HEK293 (cell line): Measurements from ENCODE around the gene ARHGEF11.

Experiments used
- CTCF ChIA-PET: fragments of 350-600 bp; formaldehyde crosslinking; extraction: SDS; loops from one replicate; lab custom pipeline; 2021; ENCODE audit warnings: antibody characterized with exemption; lab: Yijun Ruan, JAX
- POLR2A ChIA-PET: fragments of 300-600 bp; formaldehyde crosslinking; extraction: SDS; loops from one replicate; lab custom pipeline; 2020; ENCODE audit warnings: antibody characterized with exemption, inconsistent platforms; lab: Yijun Ruan, JAX
- H3K27ac ChIP-seq: fragments of 200-500 bp; sonication (Bioruptor generic); 2 replicates; pipeline ENCODE4 v1.5.1; 2014; ENCODE audit warnings: low read depth, low read length, control low read depth, inconsistent platforms; ENCODE audit errors: extremely low read depth
- H3K36me3 ChIP-seq, 2 experiments: fragments of 200-500 bp in 1 of 2; sonication (Bioruptor generic) in 1 of 2; 1 replicate in 1 of 2; 2 replicates in 1 of 2; pipeline ENCODE4 v1.5.1; 2014 to 2017; ENCODE audit warnings: inconsistent platforms in 2 of 2, low read length in 2 of 2; ENCODE audit not compliant: control insufficient read depth in 2 of 2, insufficient read depth in 1 of 2
- H3K4me1 ChIP-seq: fragments of 200-500 bp; sonication (Bioruptor generic); 2 replicates; pipeline ENCODE4 v1.5.1; 2014; ENCODE audit warnings: mild to moderate bottlenecking, low read length, inconsistent platforms; ENCODE audit not compliant: control insufficient read depth, insufficient read depth
- H3K4me3 ChIP-seq: 2 replicates; pipeline ENCODE4 v1.5.1; 2011; ENCODE audit warnings: low read depth, mild to moderate bottlenecking, control low read depth, low read length, moderate library complexity
- H3K9me3 ChIP-seq: fragments of 200-500 bp; sonication (Bioruptor generic); 2 replicates; pipeline ENCODE4 v1.5.1; 2014; ENCODE audit warnings: low read depth, low read length, inconsistent platforms; ENCODE audit not compliant: control insufficient read depth, insufficient read depth
- HIC1 ChIP-seq: fragments of 450-650 bp; formaldehyde crosslinking; IDR thresholded peaks from 2 replicates; pipeline ENCODE4 v1.5.1; 2016; ENCODE audit warnings: missing biosample characterization, missing genetic modification characterization
- KLF16 ChIP-seq: fragments of 450-650 bp; formaldehyde crosslinking; IDR thresholded peaks from 2 replicates; pipeline ENCODE4 v1.5.1; 2017; ENCODE audit warnings: missing biosample characterization, missing genetic modification characterization
- PBX3 ChIP-seq: sonication (generic); formaldehyde crosslinking; IDR thresholded peaks from 2 replicates; pipeline ENCODE4 v1.8.1; 2022; ENCODE audit warnings: mild to moderate bottlenecking, moderate library complexity, missing genetic modification reagents
- PRDM1 ChIP-seq: fragments of 450-650 bp; formaldehyde crosslinking; IDR thresholded peaks from 2 replicates; pipeline ENCODE4; 2016; ENCODE audit warnings: missing biosample characterization, missing genetic modification characterization
- ZBTB21 ChIP-seq: fragments of 450-650 bp; formaldehyde crosslinking; IDR thresholded peaks from 2 replicates; pipeline ENCODE4 v1.5.1; 2017; ENCODE audit warnings: missing biosample characterization, missing genetic modification characterization
- ZBTB6 ChIP-seq: fragments of 450-650 bp; formaldehyde crosslinking; IDR thresholded peaks from 2 replicates; pipeline ENCODE4 v1.5.1; 2017; ENCODE audit warnings: missing biosample characterization, missing genetic modification characterization
- ZFP41 ChIP-seq: fragments of 450-650 bp; formaldehyde crosslinking; IDR thresholded peaks from 2 replicates; pipeline ENCODE4 v1.5.1; 2016; ENCODE audit warnings: missing biosample characterization, missing genetic modification characterization, borderline replicate concordance
- ZFP69B ChIP-seq: fragments of 450-650 bp; formaldehyde crosslinking; IDR thresholded peaks from 2 replicates; pipeline ENCODE4 v1.5.1; 2016; ENCODE audit warnings: missing biosample characterization, missing genetic modification characterization
- ZNF10 ChIP-seq: fragments of 450-650 bp; formaldehyde crosslinking; IDR thresholded peaks from 2 replicates; pipeline ENCODE4 v1.5.1; 2017; ENCODE audit warnings: missing biosample characterization, missing genetic modification characterization
- ZNF112 ChIP-seq: fragments of 450-650 bp; formaldehyde crosslinking; IDR thresholded peaks from 2 replicates; pipeline ENCODE4 v1.5.0; 2017; ENCODE audit warnings: missing biosample characterization, missing genetic modification characterization
- ZNF148 ChIP-seq: fragments of 450-650 bp; formaldehyde crosslinking; IDR thresholded peaks from 2 replicates; pipeline ENCODE4 v1.5.0; 2017; ENCODE audit warnings: missing biosample characterization, missing genetic modification characterization, borderline replicate concordance
- ZNF362 ChIP-seq: fragments of 450-650 bp; formaldehyde crosslinking; IDR thresholded peaks from 2 replicates; pipeline ENCODE4 v1.5.1; 2016; ENCODE audit warnings: missing biosample characterization, missing genetic modification characterization
- ZNF366 ChIP-seq: fragments of 450-650 bp; formaldehyde crosslinking; conservative IDR thresholded peaks from 2 replicates; pipeline ENCODE4 v1.5.1; 2016; ENCODE audit warnings: missing biosample characterization, missing genetic modification characterization
- ZNF391 ChIP-seq: fragments of 450-650 bp; formaldehyde crosslinking; IDR thresholded peaks from 2 replicates; pipeline ENCODE4 v1.5.1; 2016; ENCODE audit warnings: low read depth, missing biosample characterization, missing genetic modification characterization, borderline replicate concordance
- ZNF510 ChIP-seq: fragments of 450-650 bp; formaldehyde crosslinking; IDR thresholded peaks from 2 replicates; pipeline ENCODE4 v1.5.1; 2018; ENCODE audit warnings: mild to moderate bottlenecking, missing genetic modification characterization, missing biosample characterization; ENCODE audit not compliant: insufficient replicate concordance
- ZNF548 ChIP-seq: fragments of 450-650 bp; formaldehyde crosslinking; IDR thresholded peaks from 2 replicates; pipeline ENCODE4 v1.5.1; 2016; ENCODE audit warnings: missing biosample characterization, missing genetic modification characterization
- ZNF555 ChIP-seq: fragments of 450-650 bp; formaldehyde crosslinking; conservative IDR thresholded peaks from 2 replicates; pipeline ENCODE4 v1.5.1; 2017; ENCODE audit warnings: missing biosample characterization, mild to moderate bottlenecking, missing genetic modification characterization, inconsistent platforms
- ZNF600 ChIP-seq: fragments of 450-650 bp; formaldehyde crosslinking; IDR thresholded peaks from 2 replicates; pipeline ENCODE4 v1.5.1; 2016; ENCODE audit warnings: missing biosample characterization, missing genetic modification characterization
- ZNF624 ChIP-seq: fragments of 450-650 bp; formaldehyde crosslinking; IDR thresholded peaks from 2 replicates; pipeline ENCODE4 v1.5.1; 2017; ENCODE audit warnings: missing biosample characterization, missing genetic modification characterization
- ZNF660 ChIP-seq: fragments of 450-650 bp; IDR thresholded peaks from 2 replicates; pipeline ENCODE4 v1.5.1; 2018; ENCODE audit warnings: missing biosample characterization, mild to moderate bottlenecking, missing genetic modification characterization
- ZNF843 ChIP-seq: fragments of 450-650 bp; formaldehyde crosslinking; IDR thresholded peaks from 2 replicates; pipeline ENCODE4 v1.5.1; 2016; ENCODE audit warnings: missing biosample characterization, missing genetic modification characterization
- ZSCAN16 ChIP-seq: fragments of 450-650 bp; formaldehyde crosslinking; IDR thresholded peaks from 2 replicates; pipeline ENCODE4 v1.5.1; 2016; ENCODE audit warnings: missing biosample characterization, missing genetic modification characterization
- ZSCAN23 ChIP-seq: fragments of 450-650 bp; formaldehyde crosslinking; IDR thresholded peaks from 2 replicates; pipeline ENCODE4 v1.5.1; 2016; ENCODE audit warnings: missing biosample characterization, missing genetic modification characterization

ARHGEF11 gene

GRCh38 chr1:157047062-157047410 lies 1.5 kb upstream of the ARHGEF11 start:
- H3K4me1 ChIP-seq, result peaks cover 20% of the 10 kb centered on the region
- ChIA-PET CTCF (no interaction called here), POLR2A (no interaction called here)
- H3K9me3 ChIP-seq, result no peaks in the 10 kb centered on the region
- no peak overlapping the region for H3K27ac ChIP-seq
- H3K36me3 ChIP-seq, result no peaks in the 10 kb centered on the region
- TF ChIP-seq ZBTB6 (tag by site-specific recombination) (no peak), ZNF10 (0 out of 2 replicates have a peak, but pooled peaks have one; percentile 21)
- H3K4me3 ChIP-seq, result no peak overlapping the region

- Histone ChIP-seq H3K36me3 (no peaks in the 10 kb centered on the region), H3K4me1 (peaks cover 20% of the 10 kb centered on the region), H3K27ac (no peak overlapping the region), H3K4me3 (peak overlapping the region; percentile 69), H3K9me3 (no peaks in the 10 kb centered on the region)
- TF ChIP-seq ZNF660 (tag by site-specific recombination) (peak; percentile 99), KLF16 (no peak), ZNF366 (peak; percentile 36; the same call in 1 of the 2 replicates), ZNF555 (tag by site-specific recombination) (no peak), PRDM1 (tag by site-specific recombination) (peak; percentile 80), ZNF362 (peak; percentile 29; the same call in 1 of the 2 replicates), ZNF391 (tag by site-specific recombination) (0 out of 2 replicates have a peak, but pooled peaks have one; percentile 23)
- ChIA-PET CTCF (interaction anchor here (0.6 to 1.7 kb wide), 6 partner anchors 13 to 154 kb away, joined by 3 to 6 read pairs (median 4); no protein-coding TSS in a partner anchor), POLR2A (no interaction called here)
These were observed 1.2 kb downstream of the ARHGEF11 start for GRCh38 chr1:157044326-157044725.

- H3K4me3 ChIP-seq, result peak overlapping the region; percentile 69
- ChIA-PET POLR2A (interaction anchor here (0.9 kb wide), 1 partner anchor 43 kb away, joined by 3 read pairs; no protein-coding TSS in a partner anchor), CTCF (interaction anchor here (0.6 to 1.7 kb wide), 5 partner anchors 12 to 292 kb away, joined by 3 to 6 read pairs (median 5); no protein-coding TSS in a partner anchor)
These were observed 1.9 kb downstream of the ARHGEF11 start for GRCh38 chr1:157043685-157044084.

GRCh38 chr1:157042846-157043245 lies 2.7 kb downstream of the ARHGEF11 start:
- no peak overlapping the region for H3K4me3 ChIP-seq
- H3K27ac ChIP-seq, result no peak overlapping the region
- no peaks in the 10 kb centered on the region for H3K9me3 ChIP-seq
- ChIA-PET POLR2A (interaction anchor here (0.9 kb wide), 1 partner anchor 43 kb away, joined by 3 read pairs; no protein-coding TSS in a partner anchor), CTCF (interaction anchor here (1.4 to 1.6 kb wide), 2 partner anchors 11 to 38 kb away, joined by 3 to 5 read pairs; no protein-coding TSS in a partner anchor)
- no peaks in the 10 kb centered on the region for H3K36me3 ChIP-seq
- H3K4me1 ChIP-seq, result peaks cover 20% of the 10 kb centered on the region
- TF ChIP-seq HIC1 (tag by site-specific recombination) (no peak), ZNF112 (no peak), ZSCAN16 (tag by site-specific recombination) (no peak), ZNF148 (tag by site-specific recombination) (no peak), ZNF548 (tag by site-specific recombination) (no peak), ZBTB21 (tag by site-specific recombination) (no peak), ZNF624 (tag by site-specific recombination) (no peak), ZFP41 (no peak), ZNF843 (tag by site-specific recombination) (no peak), PBX3 (CRISPR knock-in tag) (no peak)

More at GRCh38 chr1:157043685-157044084, 1.9 kb downstream of the ARHGEF11 start:
- Histone ChIP-seq H3K27ac (no peak overlapping the region; the same call in 1 of the 2 replicates), H3K36me3 (no peaks in the 10 kb centered on the region), H3K4me1 (peaks cover 20% of the 10 kb centered on the region), H3K9me3 (no peaks in the 10 kb centered on the region)
- peak; percentile 80 for TF ChIP-seq ZNF600 (tag by site-specific recombination)
- no peak for TF ChIP-seq ZSCAN23 (tag by site-specific recombination)
- no peak for TF ChIP-seq ZNF510 (tag by site-specific recombination)
- TF ChIP-seq ZFP69B (tag by site-specific recombination), result no peak
